Fibroblast of skin of abdomen (primary cell): ENCODE measurements around the gene TK1.
"Not testable (repeated sequence)": the region's sequence is repeated elsewhere in the genome, so short reads cannot be mapped to it uniquely, and the experiment has no call there.

ENCODE experiments used
- DNase-seq: peaks from one replicate; pipeline ENCODE4 v3.0.0-alpha.2; 2013

The TK1 gene

GRCh38 chr17:78148286-78149016, 38.4 kb downstream of the TK1 start:
- no peak for DNase-seq

DNA sequence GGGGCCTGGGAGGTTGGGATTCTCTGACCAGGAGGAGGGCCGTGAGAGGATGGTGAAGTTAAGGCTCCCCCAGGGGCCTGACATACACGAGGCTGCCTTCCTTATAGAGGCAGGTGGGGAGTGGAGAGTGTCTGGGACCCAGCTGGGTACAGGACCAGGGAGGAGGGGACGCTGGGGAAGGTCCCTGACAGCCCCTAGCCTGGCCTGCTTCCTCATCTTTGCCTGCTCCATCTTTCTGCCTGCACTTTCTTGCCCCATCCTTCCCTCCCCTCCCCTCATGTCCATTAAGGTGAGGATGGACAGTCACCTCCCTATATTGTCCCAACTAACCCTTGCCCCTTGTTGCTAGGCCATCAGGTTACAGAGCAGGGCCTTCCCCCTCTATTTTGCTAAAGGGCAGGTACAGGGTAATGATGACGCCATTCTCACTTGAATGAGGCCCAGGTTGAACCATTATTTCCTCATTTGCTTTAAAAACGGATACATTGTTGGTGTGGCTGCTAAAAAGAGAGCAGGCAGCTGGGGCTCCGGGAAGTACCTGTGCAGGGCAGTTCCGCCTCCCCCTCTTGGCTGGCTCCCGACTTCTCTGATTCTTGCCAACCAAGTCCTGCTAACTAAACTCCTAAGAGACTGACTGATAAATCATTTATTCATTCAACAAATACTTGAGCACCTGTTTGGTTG, 39.4 kb downstream of the TK1 start:
- DNase-seq = no peak

DNA sequence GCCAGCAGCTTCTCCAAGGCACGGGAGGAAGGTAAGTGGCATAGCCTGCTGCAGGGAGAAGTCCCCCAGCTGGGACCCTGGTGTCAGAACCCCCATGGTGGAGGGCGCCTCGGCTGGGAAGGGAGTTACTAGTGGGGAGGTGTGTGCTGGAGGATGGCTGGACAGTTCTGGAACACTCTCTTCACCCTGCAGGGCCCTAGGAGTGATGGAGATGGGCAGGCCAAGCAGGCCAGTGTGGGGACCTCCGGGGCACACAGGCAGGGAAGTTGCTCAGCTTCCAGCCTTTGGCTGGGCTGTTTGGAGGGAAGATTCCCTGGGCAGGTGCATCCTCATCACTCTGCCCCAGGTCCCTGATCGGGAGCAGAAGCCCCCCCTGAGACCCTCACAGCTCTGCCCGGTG, 40.0 kb downstream of the TK1 start:
- no peak for DNase-seq

- no peak for DNase-seq
Observed at GRCh38 chr17:78146471-78146869, 40.4 kb downstream of the TK1 start.

DNA sequence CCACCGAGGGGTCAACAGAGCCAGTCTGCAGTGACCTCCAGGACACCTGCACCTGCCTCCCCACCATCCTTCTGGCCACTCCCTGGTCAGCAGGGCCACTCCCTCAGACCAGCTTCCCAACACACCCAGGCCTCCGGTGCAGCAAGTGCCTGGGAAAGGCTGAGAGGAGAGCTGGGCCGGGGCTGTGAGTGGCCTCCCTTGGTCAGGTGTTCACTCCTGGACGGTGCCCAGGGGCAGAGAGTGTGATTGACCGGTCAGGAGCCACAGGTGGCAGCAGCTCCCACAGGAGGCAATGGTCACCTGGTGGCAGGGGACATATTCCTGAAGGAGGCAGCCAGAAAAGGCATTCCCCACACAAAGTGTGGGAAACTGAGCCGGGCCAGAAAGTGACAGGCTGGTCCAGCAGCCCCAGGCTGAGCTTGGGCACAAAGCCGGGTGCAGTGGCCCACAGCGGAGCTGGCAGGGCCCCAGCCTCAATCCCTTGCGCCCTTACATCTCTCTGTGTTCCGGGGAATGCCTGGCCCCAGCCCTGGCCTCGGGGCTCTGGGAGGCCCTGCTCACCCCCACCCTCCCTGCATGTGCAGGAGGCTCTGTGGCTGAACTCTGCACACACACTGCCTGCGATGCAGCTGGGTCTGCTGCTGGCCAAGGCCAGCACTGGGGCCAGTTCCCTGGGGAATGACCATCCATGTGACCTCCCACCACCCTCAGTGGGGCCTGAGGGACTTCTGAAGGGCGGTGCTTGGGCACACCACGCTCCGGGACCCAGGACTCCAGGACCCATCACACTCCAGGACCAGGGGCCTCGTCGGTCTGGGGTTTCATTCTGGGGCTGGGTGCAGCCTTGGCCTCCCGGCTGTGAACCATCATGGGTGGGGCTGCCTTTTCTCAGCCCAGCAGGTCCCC, 41.9 kb downstream of the TK1 start:
- DNase-seq = no peak

DNA sequence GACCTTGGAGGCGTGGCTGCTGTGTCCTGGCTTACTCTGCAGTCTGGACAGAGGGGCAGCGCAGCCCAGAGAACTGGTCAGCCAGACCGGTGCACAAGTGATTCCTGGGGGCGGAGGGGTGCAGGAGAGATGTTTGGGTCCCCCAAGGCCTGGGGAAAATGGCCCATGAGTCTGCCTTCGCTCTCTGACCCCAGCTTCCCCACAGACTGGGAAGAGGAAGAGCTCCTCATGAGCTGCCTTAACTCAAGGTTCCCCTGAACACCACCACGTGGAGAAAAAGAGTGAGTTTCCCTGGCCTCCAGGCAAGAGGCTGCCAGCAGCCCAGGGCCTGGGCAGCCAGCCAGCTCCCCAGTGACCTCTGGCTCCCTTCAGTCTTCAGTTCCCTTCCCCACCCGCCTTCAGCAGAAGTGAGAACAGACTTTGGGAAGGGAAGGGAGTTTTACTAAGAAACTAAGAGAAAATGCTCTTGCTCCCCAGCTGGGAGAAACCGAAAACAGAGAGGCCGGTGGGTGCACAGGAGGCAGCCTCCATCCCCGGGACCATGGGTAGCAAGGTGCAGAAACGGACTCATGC, 42.6 kb downstream of the TK1 start:
- peak; percentile 59 for DNase-seq

GRCh38 chr17:78143214-78144146, 43.4 kb downstream of the TK1 start:
- DNase-seq = no peak

- peak; percentile 25 for DNase-seq
Observed at GRCh38 chr17:78142119-78142861, 44.6 kb downstream of the TK1 start.

GRCh38 chr17:78141437-78142118, 45.3 kb downstream of the TK1 start:
- no peak for DNase-seq

DNA sequence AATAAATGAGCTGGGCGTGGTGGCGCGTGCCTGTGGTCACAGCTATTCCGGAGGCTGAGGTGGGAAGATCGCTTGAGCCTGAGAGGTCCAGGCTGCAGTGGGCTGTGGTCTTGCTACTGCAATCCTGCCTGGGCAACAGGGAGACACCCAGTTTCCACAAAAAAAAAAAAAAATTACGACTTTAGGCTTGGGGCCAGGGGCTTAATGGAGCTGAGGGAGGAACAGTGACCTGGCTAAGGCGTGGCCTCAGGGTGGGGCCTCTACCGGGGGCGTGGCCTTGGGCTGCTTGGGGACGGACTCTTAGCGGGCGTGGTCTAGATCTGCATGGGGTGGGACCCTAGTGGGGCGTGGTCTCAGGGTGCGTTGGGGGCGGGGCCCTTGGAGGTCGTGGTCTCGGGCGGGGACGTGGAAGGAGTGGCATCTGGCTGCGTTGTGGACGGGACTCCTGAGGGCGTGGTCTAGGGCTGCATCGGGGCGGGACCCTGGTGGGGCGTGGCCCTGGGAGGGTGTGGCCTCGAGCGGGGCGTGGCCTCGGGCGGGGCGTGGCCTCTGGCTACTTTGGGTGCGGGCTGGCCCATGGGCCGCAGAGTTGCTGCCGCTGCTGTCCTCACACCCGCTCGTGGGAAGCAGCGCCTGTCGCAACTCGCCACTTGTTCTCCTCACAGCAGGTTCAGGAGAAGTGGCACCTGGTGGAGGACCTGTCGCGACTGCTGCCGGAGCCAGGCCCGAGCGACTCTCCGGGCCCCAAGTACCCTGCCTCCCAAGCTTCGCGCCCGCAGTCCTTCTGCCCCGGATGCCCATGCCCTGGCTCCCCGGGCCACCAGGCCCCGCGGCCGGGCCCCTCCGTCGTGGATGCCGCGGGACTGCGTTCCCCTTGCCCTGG, 46.4 kb downstream of the TK1 start:
- peak; percentile 48 for DNase-seq

- not testable (repeated sequence) for DNase-seq
Observed at GRCh38 chr17:78139861-78140168, 47.0 kb downstream of the TK1 start.

- no peak for DNase-seq
Observed at GRCh38 chr17:78138204-78139060, 48.4 kb downstream of the TK1 start.

DNA sequence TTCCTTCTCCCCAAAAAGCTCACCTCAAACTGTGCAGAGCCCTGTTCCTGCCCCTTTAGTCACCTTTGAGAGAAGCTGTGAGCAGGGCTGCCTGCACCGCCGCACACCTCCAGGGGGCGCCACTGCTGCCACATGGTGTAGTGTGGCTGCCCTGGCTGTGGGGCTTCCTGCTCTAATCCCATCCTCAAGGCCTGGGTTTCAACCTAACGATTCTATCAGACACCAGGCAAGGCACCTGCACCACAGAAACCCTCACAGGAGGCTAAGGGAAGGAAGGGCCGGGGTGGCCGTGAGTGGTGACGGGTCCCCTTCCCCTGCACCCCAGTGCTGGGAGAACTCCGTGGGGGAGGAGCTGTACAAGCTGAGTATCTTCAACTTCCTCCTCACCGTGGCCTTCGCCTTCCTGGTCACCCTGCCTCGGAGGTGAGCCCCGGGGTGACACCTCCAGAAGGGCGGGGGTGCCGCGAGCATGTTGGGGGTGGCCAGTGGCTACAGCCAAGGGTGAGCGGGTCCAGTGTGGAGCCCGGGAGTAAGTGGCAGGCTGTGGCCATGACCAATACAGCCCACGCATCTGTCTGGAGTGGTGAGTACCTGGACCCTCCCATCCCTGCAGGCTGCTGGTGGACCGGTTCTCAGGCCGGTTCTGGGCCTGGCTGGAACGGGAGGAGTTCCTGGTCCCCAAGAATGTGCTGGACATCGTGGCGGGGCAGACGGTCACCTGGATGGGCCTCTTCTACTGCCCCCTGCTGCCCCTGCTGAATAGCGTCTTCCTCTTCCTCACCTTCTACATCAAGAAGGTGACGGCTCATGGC, 49.3 kb downstream of the TK1 start:
- no peak for DNase-seq

DNA sequence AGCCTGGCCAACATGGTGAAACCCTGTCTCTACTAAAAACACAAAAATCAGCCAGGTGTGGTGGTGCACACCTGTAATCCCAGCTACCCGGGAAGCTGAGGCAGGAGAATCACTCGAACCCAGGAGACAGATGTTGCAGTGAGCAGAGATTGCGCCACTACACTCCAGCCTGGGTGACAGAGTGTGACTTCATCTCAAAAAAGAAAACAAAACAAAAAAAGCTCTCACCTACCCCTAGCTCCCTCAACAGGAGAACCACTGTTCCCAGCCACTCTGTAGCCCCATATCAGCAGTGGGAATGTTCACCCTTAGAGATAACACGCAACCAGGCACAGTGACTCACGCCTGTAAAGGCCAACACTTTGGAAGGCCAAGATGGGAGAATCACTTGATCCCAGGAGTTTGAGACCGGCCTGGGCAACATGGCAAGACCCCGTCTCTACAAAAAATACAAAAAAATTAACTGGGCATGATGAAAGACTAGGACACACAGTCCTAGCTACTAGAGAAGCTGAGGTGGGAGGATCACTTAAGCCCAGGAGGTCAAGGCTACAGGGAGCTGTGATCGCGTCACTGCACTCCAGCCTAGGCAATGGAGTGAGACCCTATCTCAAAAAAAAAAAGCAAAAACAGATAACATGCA, 50.9 kb downstream of the TK1 start:
- DNase-seq = no peak

DNA sequence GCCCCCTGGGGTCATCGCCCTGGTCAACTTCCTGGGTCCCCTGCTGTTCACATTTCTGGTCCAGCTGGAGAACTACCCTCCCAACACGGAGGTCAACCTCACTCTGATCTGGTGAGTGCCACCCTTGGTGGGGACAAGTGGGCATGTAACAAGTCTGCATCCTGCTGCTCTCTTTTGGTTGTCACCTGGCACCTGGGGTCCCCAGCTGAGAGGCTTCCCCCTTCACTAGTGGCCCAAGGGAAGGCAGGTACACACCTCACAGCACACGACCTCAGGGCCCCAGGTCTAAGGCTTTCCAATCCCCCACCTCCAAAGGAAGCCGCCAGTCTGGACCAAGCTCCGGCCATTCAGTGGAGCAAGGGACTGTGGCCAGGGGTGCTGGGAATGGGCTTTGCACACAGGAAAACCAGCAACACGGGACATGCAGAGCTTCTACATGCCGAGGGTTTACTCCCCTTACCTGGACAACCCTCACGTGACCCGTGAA, 51.9 kb downstream of the TK1 start:
- DNase-seq = no peak

DNA sequence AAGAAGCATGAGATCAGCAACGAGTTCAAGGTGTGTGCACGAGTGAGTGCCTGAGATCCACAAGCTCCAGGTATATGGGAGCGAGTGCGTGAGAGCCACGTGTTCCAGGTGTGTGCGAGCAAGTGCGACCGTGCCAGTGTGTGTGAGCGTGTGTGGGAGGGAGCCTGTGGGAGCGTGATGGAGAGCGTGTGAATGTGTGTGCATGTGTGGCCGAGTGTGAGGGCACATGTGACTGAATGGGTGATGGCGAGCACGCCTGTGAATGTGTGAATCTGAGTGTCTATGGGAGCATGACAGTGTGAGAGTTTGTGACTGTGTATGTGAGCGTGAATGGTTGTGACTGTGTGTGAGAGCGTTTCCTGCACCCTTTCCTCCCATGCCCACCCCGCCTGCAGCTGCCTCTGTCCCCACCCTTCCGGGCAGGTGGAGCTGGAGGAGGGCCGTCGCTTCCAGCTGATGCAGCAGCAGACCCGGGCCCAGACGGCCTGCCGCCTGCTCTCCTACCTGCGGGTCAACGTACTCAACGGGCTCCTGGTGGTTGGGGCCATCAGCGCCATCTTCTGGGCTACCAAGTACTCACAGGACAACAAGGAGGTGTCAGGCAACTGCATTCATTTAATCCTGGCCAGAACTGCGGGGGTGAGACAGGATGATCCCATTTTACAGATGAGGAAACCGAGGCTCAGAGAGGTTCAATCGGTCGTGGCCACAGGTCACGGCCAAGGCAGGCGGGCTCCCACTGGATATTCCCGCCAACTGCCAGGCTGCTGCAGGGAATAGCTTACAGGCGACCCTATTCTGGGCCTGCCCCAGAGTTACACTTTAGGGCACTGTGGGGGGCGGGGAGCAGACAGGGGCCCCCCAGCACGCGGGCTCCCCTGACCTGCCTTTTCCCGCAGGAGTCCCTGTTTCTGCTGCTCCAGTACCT, 52.6 kb downstream of the TK1 start:
- no peak for DNase-seq
